Measurements from ENCODE around the gene KRTAP10-10. TPM values are rescaled to one million over a fixed set of nuclear protein-coding genes. Genes with fewer than 3 reads are reported as not detected.

The KRTAP10-10 gene
- total RNA-seq, 1 experiment from 2014 or later, result not detected

GRCh38 chr21:44667612-44668011 is 30.5 kb downstream of the KRTAP10-10 start:
- Histone ChIP-seq H2AFZ (ENCODE audit: low read length) (no peak overlapping the region), H3K9me2 (replicated peaks; ENCODE audit: insufficient read depth, low read length) (no peaks in the 10 kb centered on the region), H3K27ac (ENCODE audit: low read length) (no peak overlapping the region), H3K27me3 (ENCODE audit: low read length) (no peaks in the 10 kb centered on the region), H3K4me1 (ENCODE audit: low read length) (no peaks in the 10 kb centered on the region), H3K9ac (ENCODE audit: low read length) (no peak overlapping the region), H3K4me3 (ENCODE audit: low read length) (no peak overlapping the region), H3K4me2 (ENCODE audit: low read depth, low read length, poor library complexity, severe bottlenecking) (no peak overlapping the region), H3K36me3 (ENCODE audit: insufficient read depth, low read length) (no peaks in the 10 kb centered on the region), H4K20me1 (ENCODE audit: insufficient read depth, low read depth, low read length) (no peaks in the 10 kb centered on the region), H3K79me2 (ENCODE audit: low read length) (no peaks in the 10 kb centered on the region), H3K9me3 (ENCODE audit: low read length) (peaks cover 20% of the 10 kb centered on the region)
- DNase-seq, result no peak

GRCh38 chr21:44670642-44671432 is 33.7 kb downstream of the KRTAP10-10 start:
- H4K20me1 ChIP-seq (ENCODE audit: insufficient read depth, low read depth, low read length), result no peaks in the 10 kb centered on the region
- H3K9me3 ChIP-seq (ENCODE audit: low read length), result peaks cover 21% of the 10 kb centered on the region
- H3K79me2 ChIP-seq (ENCODE audit: low read length), result no peaks in the 10 kb centered on the region
- H3K4me2 ChIP-seq (ENCODE audit: low read depth, low read length, poor library complexity, severe bottlenecking), result no peak overlapping the region
- H3K4me3 ChIP-seq (ENCODE audit: low read length), result no peak overlapping the region
- H3K9ac ChIP-seq (ENCODE audit: low read length), result no peak overlapping the region
- no peak for DNase-seq
- H3K27me3 ChIP-seq (ENCODE audit: low read length), result 0 out of 2 replicates have a peak, but pooled peaks cover 3% of the 10 kb centered on the region
- no peaks in the 10 kb centered on the region for H3K36me3 ChIP-seq (ENCODE audit: insufficient read depth, low read length)
- H3K9me2 ChIP-seq (replicated peaks; ENCODE audit: insufficient read depth, low read length), result no peaks in the 10 kb centered on the region
- no peak overlapping the region for H2AFZ ChIP-seq (ENCODE audit: low read length)
- H3K27ac ChIP-seq (ENCODE audit: low read length), result no peak overlapping the region
- no peaks in the 10 kb centered on the region for H3K4me1 ChIP-seq (ENCODE audit: low read length)

- DNase-seq, result no peak
- no peaks in the 10 kb centered on the region for H3K36me3 ChIP-seq (ENCODE audit: insufficient read depth, low read length)
- H3K9ac ChIP-seq (ENCODE audit: low read length), result no peak overlapping the region
- 0 out of 2 replicates have a peak, but pooled peaks cover 3% of the 10 kb centered on the region for H3K27me3 ChIP-seq (ENCODE audit: low read length)
- no peak overlapping the region for H3K4me3 ChIP-seq (ENCODE audit: low read length)
- H3K27ac ChIP-seq (ENCODE audit: low read length), result no peak overlapping the region
- no peaks in the 10 kb centered on the region for H3K9me2 ChIP-seq (replicated peaks; ENCODE audit: insufficient read depth, low read length)
- peaks cover 21% of the 10 kb centered on the region for H3K9me3 ChIP-seq (ENCODE audit: low read length)
- no peaks in the 10 kb centered on the region for H4K20me1 ChIP-seq (ENCODE audit: insufficient read depth, low read depth, low read length)
- no peak overlapping the region for H2AFZ ChIP-seq (ENCODE audit: low read length)
- H3K79me2 ChIP-seq (ENCODE audit: low read length), result no peaks in the 10 kb centered on the region
- no peaks in the 10 kb centered on the region for H3K4me1 ChIP-seq (ENCODE audit: low read length)
- no peak overlapping the region for H3K4me2 ChIP-seq (ENCODE audit: low read depth, low read length, poor library complexity, severe bottlenecking)
Observed at GRCh38 chr21:44671911-44672310, 34.8 kb downstream of the KRTAP10-10 start.

- Histone ChIP-seq H3K36me3 (ENCODE audit: insufficient read depth, low read length) (no peaks in the 10 kb centered on the region), H3K9ac (ENCODE audit: low read length) (no peak overlapping the region), H3K9me3 (ENCODE audit: low read length) (peaks cover 6% of the 10 kb centered on the region; the same call in 1 of the 2 replicates), H3K4me3 (ENCODE audit: low read length) (no peak overlapping the region), H3K79me2 (ENCODE audit: low read length) (no peaks in the 10 kb centered on the region), H3K4me2 (ENCODE audit: low read depth, low read length, poor library complexity, severe bottlenecking) (no peak overlapping the region), H4K20me1 (ENCODE audit: insufficient read depth, low read depth, low read length) (no peaks in the 10 kb centered on the region), H2AFZ (ENCODE audit: low read length) (no peak overlapping the region), H3K27me3 (ENCODE audit: low read length) (0 out of 2 replicates have a peak, but pooled peaks cover 3% of the 10 kb centered on the region), H3K4me1 (ENCODE audit: low read length) (no peaks in the 10 kb centered on the region), H3K27ac (ENCODE audit: low read length) (no peak overlapping the region), H3K9me2 (replicated peaks; ENCODE audit: insufficient read depth, low read length) (no peaks in the 10 kb centered on the region)
- no peak for DNase-seq
Observed at GRCh38 chr21:44677881-44678280, 40.7 kb downstream of the KRTAP10-10 start.

- Histone ChIP-seq H3K9me2 (replicated peaks; ENCODE audit: insufficient read depth, low read length) (no peaks in the 10 kb centered on the region), H3K27ac (ENCODE audit: low read length) (no peak overlapping the region), H3K4me3 (ENCODE audit: low read length) (no peak overlapping the region), H3K36me3 (ENCODE audit: insufficient read depth, low read length) (no peaks in the 10 kb centered on the region), H3K9ac (ENCODE audit: low read length) (no peak overlapping the region), H3K9me3 (ENCODE audit: low read length) (no peaks in the 10 kb centered on the region), H3K4me2 (ENCODE audit: low read depth, low read length, poor library complexity, severe bottlenecking) (no peak overlapping the region), H2AFZ (ENCODE audit: low read length) (no peak overlapping the region), H3K27me3 (ENCODE audit: low read length) (no peaks in the 10 kb centered on the region), H4K20me1 (ENCODE audit: insufficient read depth, low read depth, low read length) (no peaks in the 10 kb centered on the region), H3K79me2 (ENCODE audit: low read length) (no peaks in the 10 kb centered on the region), H3K4me1 (ENCODE audit: low read length) (no peaks in the 10 kb centered on the region)
- no peak for DNase-seq
Observed at GRCh38 chr21:44681152-44681551, 44.0 kb downstream of the KRTAP10-10 start.

- no peaks in the 10 kb centered on the region for H3K36me3 ChIP-seq (ENCODE audit: insufficient read depth, low read length)
- H3K9me3 ChIP-seq (ENCODE audit: low read length), result no peaks in the 10 kb centered on the region
- H3K4me1 ChIP-seq (ENCODE audit: low read length), result no peaks in the 10 kb centered on the region
- no peaks in the 10 kb centered on the region for H3K27me3 ChIP-seq (ENCODE audit: low read length)
- no peak within 1 kb of the TSS for H3K4me2 ChIP-seq (ENCODE audit: low read depth, low read length, poor library complexity, severe bottlenecking)
- no peak within 1 kb of the TSS for H3K9ac ChIP-seq (ENCODE audit: low read length)
- no peaks in the 10 kb centered on the region for H3K79me2 ChIP-seq (ENCODE audit: low read length)
- no peak within 1 kb of the TSS for H3K4me3 ChIP-seq (ENCODE audit: low read length)
- H3K27ac ChIP-seq (ENCODE audit: low read length), result no peak within 1 kb of the TSS
- DNase-seq, result no peak
- H4K20me1 ChIP-seq (ENCODE audit: insufficient read depth, low read depth, low read length), result no peaks in the 10 kb centered on the region
- no peaks in the 10 kb centered on the region for H3K9me2 ChIP-seq (replicated peaks; ENCODE audit: insufficient read depth, low read length)
- H2AFZ ChIP-seq (ENCODE audit: low read length), result no peak within 1 kb of the TSS
Observed at GRCh38 chr21:44681861-44682579, 44.9 kb downstream of the KRTAP10-10 start, which contains the start of gene KRTAP12-1. Gene KRTAP12-1, minus strand, starts transcription at chr21:44682163. Its CDS starts 40 bp downstream, at chr21:44682123.

- Histone ChIP-seq H3K9me3 (ENCODE audit: low read length) (no peaks in the 10 kb centered on the region), H3K79me2 (ENCODE audit: low read length) (no peaks in the 10 kb centered on the region), H3K36me3 (ENCODE audit: insufficient read depth, low read length) (no peaks in the 10 kb centered on the region), H3K4me1 (ENCODE audit: low read length) (peaks cover 6% of the 10 kb centered on the region), H3K4me2 (ENCODE audit: low read depth, low read length, poor library complexity, severe bottlenecking) (no peak overlapping the region), H3K9me2 (replicated peaks; ENCODE audit: insufficient read depth, low read length) (no peaks in the 10 kb centered on the region), H3K4me3 (ENCODE audit: low read length) (no peak overlapping the region), H3K27ac (ENCODE audit: low read length) (no peak overlapping the region), H2AFZ (ENCODE audit: low read length) (no peak overlapping the region), H3K27me3 (ENCODE audit: low read length) (no peaks in the 10 kb centered on the region), H3K9ac (ENCODE audit: low read length) (no peak overlapping the region), H4K20me1 (ENCODE audit: insufficient read depth, low read depth, low read length) (no peaks in the 10 kb centered on the region; the same call in 1 of the 2 replicates)
- no peak for DNase-seq
Observed at GRCh38 chr21:44682580-44683151, 45.5 kb downstream of the KRTAP10-10 start.

- Histone ChIP-seq H3K4me3 (ENCODE audit: low read length) (no peak overlapping the region), H3K4me1 (ENCODE audit: low read length) (peaks cover 13% of the 10 kb centered on the region), H2AFZ (ENCODE audit: low read length) (no peak overlapping the region), H3K79me2 (ENCODE audit: low read length) (no peaks in the 10 kb centered on the region), H3K36me3 (ENCODE audit: insufficient read depth, low read length) (no peaks in the 10 kb centered on the region), H3K27ac (ENCODE audit: low read length) (no peak overlapping the region), H3K9ac (ENCODE audit: low read length) (no peak overlapping the region), H3K9me3 (ENCODE audit: low read length) (no peaks in the 10 kb centered on the region), H3K9me2 (replicated peaks; ENCODE audit: insufficient read depth, low read length) (no peaks in the 10 kb centered on the region), H3K27me3 (ENCODE audit: low read length) (no peaks in the 10 kb centered on the region), H4K20me1 (ENCODE audit: insufficient read depth, low read depth, low read length) (no peaks in the 10 kb centered on the region; the same call in 1 of the 2 replicates), H3K4me2 (ENCODE audit: low read depth, low read length, poor library complexity, severe bottlenecking) (no peak overlapping the region)
- no peak for DNase-seq
Observed at GRCh38 chr21:44684077-44684476, 46.9 kb downstream of the KRTAP10-10 start.

Data from Karpas-422 (cell line).